Prostate gland (tissue), 2 donors: ENCODE data around the gene LAGE3. TPM values are rescaled to one million over a fixed set of nuclear protein-coding genes. Genes with fewer than 3 reads are reported as not detected.

Experiments used
- DNase-seq: peaks from one replicate; pipeline ENCODE4 v3.0.0-alpha.2; 2019; ENCODE audit warnings: low spot score
- H3K27ac ChIP-seq, 2 donors: fragments of 200-600 bp; sonication (generic); 2 replicates each; pipeline ENCODE4 v1.5.1; 2017 to 2019
- H3K27me3 ChIP-seq: fragments of 200-600 bp; sonication (generic); replicated peaks from 2 replicates; pipeline ENCODE4 v1.5.1; 2019; ENCODE audit not compliant: insufficient read depth
- H3K36me3 ChIP-seq, 2 donors: fragments of 200-600 bp; sonication (generic); 1 replicate in 1 of 2; 2 replicates in 1 of 2; pipeline versions ENCODE4 v1.5.1 to v1.8.1; 2017 to 2019
- H3K4me1 ChIP-seq: fragments of 200-600 bp; sonication (generic); replicated peaks from 2 replicates; pipeline ENCODE4 v1.5.1; 2019
- H3K4me3 ChIP-seq, 2 donors: fragments of 200-600 bp; sonication (generic); 2 replicates each; pipeline ENCODE4 v1.5.1; 2017 to 2019
- H3K9me3 ChIP-seq: fragments of 200-600 bp; sonication (generic); 2 replicates; pipeline ENCODE4 v1.5.1; 2017
- CTCF ChIP-seq, 4 experiments: fragments of 200-600 bp in 2 of 4; fragments of 450-650 bp in 2 of 4; sonication (generic) in 2 of 4; IDR thresholded peaks; 1 replicate in 3 of 4; 2 replicates in 1 of 4; pipeline ENCODE4 v1.5.1; 2016 to 2019; ENCODE audit warnings: antibody characterized with exemption in 4 of 4, mild to moderate bottlenecking in 2 of 4, moderate library complexity in 2 of 4
- POLR2A ChIP-seq: fragments of 450-650 bp; IDR thresholded peaks from one replicate; pipeline ENCODE4 v1.6.1; 2016; ENCODE audit warnings: antibody characterized with exemption, mild to moderate bottlenecking
- POLR2AphosphoS5 ChIP-seq: sonication (generic); formaldehyde crosslinking; IDR thresholded peaks from one replicate; pipeline ENCODE4 v1.6.1; 2017; ENCODE audit warnings: antibody characterized with exemption
- whole genome bisulfite sequencing: methylation state at CpG from one replicate; pipeline ENCODE4 v1.1.5; 2018; 5-methylcytosine and 5-hydroxymethylcytosine counted together
- intact Hi-C: fragments of 100-400 bp; cut with DNase I; formaldehyde crosslinking; loops from one replicate; pipeline ENCODE4 v1.14.2; 2022
- total RNA-seq, 2 donors: library from RNA; depleted of rRNA; stranded (reverse); fragments of >200 nt; gene quantifications; one replicate each; pipeline ENCODE4 v1.1.0, GENCODE V29; 2016

The LAGE3 gene
- total RNA-seq, 2 donors from 2014 or later, result 39.1 to 44.2 TPM

- H3K4me3 ChIP-seq, result no peak overlapping the region
- TF ChIP-seq CTCF (IDR thresholded peaks at IDR 0.05), result no peak
- no peak for TF ChIP-seq POLR2AphosphoS5
- TF ChIP-seq POLR2A, result no peak
- H3K36me3 ChIP-seq, result no peaks in the 10 kb centered on the region
- H3K4me1 ChIP-seq, result no peaks in the 10 kb centered on the region
- no peak overlapping the region for H3K27ac ChIP-seq
- no peak for DNase-seq
- H3K9me3 ChIP-seq, result no peaks in the 10 kb centered on the region
- no peaks in the 10 kb centered on the region for H3K27me3 ChIP-seq
- 89% methylated on average over 6 of the region's 7 CpGs for WGBS
- intact Hi-C loops, result loop anchor here (5.0 kb wide), 2 partner anchors 32 to 53 kb away; partner anchors contain the start of gene UBL4A
Measured at GRCh38 chrX:154434394-154435168, 44.5 kb downstream of the LAGE3 start.

- TF ChIP-seq CTCF (IDR thresholded peaks at IDR 0.05) (no peak), POLR2AphosphoS5 (no peak), POLR2A (no peak)
- intact Hi-C loops, result no loop called here
- H3K36me3 ChIP-seq, result no peaks in the 10 kb centered on the region
- H3K9me3 ChIP-seq, result no peaks in the 10 kb centered on the region
- H3K27me3 ChIP-seq, result no peaks in the 10 kb centered on the region
- no peak overlapping the region for H3K27ac ChIP-seq
- WGBS, result no CpG with 5 or more reads among the region's 7 CpGs
- no peak for DNase-seq
- H3K4me1 ChIP-seq, result no peaks in the 10 kb centered on the region
- H3K4me3 ChIP-seq, result no peak overlapping the region
Measured at GRCh38 chrX:154433605-154434004, 45.5 kb downstream of the LAGE3 start.

GRCh38 chrX:154432210-154432609 lies 46.9 kb downstream of the LAGE3 start:
- no peak overlapping the region for H3K27ac ChIP-seq
- no peaks in the 10 kb centered on the region for H3K36me3 ChIP-seq
- no peak overlapping the region for H3K4me3 ChIP-seq
- intact Hi-C loops, result no loop called here
- DNase-seq, result no peak
- 92% methylated on average over 4 of the region's 8 CpGs for WGBS
- no peaks in the 10 kb centered on the region for H3K4me1 ChIP-seq
- no peaks in the 10 kb centered on the region for H3K9me3 ChIP-seq
- no peaks in the 10 kb centered on the region for H3K27me3 ChIP-seq
- TF ChIP-seq CTCF (IDR thresholded peaks at IDR 0.05), result no peak
- TF ChIP-seq POLR2A, result no peak
- no peak for TF ChIP-seq POLR2AphosphoS5

- no peaks in the 10 kb centered on the region for H3K9me3 ChIP-seq
- no peaks in the 10 kb centered on the region for H3K36me3 ChIP-seq
- intact Hi-C loops, result no loop called here
- TF ChIP-seq POLR2A, result no peak
- TF ChIP-seq POLR2AphosphoS5, result no peak
- TF ChIP-seq CTCF (IDR thresholded peaks at IDR 0.05), result no peak
- 76% methylated on average over 3 of the region's 5 CpGs for WGBS
- no peaks in the 10 kb centered on the region for H3K27me3 ChIP-seq
- no peaks in the 10 kb centered on the region for H3K4me1 ChIP-seq
- H3K4me3 ChIP-seq, result no peak overlapping the region
- peak overlapping the region; percentile 31 to 39 for H3K27ac ChIP-seq
- DNase-seq, result no peak
Measured at GRCh38 chrX:154431341-154431740, 47.7 kb downstream of the LAGE3 start.

- Histone ChIP-seq H3K27me3 (no peaks in the 10 kb centered on the region), H3K9me3 (no peaks in the 10 kb centered on the region), H3K36me3 (no peaks in the 10 kb centered on the region), H3K4me1 (no peaks in the 10 kb centered on the region), H3K4me3 (no peak overlapping the region), H3K27ac (peak overlapping the region; percentile 31 to 39)
- 54% methylated on average over 7 of the region's 7 CpGs for WGBS
- no peak for TF ChIP-seq POLR2A
- no peak for TF ChIP-seq POLR2AphosphoS5
- TF ChIP-seq CTCF (IDR thresholded peaks at IDR 0.05), result no peak
- DNase-seq, result peak; percentile 24
- intact Hi-C loops, result no loop called here
Measured at GRCh38 chrX:154430916-154431315, 48.2 kb downstream of the LAGE3 start.
